Kidney glomerular epithelial cell (primary cell): ENCODE measurements around the gene DIPK1B.

Source experiments
- DNase-seq: peaks from one replicate; lab custom pipeline; 2025; lab: John Stamatoyannopoulos, UW

DIPK1B gene

DNA sequence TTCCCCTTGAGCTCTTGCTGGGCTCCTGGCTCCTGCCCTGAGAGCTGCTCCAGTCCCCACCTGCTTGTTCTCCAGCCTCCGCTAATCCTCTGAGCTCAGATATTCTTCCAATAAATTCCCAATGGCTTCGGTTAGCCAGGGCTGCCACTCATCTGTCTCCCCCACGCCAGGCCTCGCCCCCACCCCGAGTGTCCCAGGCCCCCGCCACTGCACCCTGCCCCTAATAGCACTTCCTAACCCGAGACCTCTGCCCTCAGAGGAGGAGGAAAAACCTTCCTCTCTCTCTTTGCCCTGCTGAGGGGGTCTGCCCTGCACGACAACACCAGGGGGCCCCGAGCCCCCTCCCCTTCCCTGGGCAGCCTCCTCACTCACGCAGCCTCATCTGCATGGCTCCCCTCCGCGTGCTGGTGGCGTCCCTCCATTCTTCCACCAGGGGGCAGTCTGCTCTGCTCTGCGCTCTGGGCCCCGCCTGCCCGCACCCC is 57.4 kb downstream of the DIPK1B start:
- DNase-seq: no peak

DNA sequence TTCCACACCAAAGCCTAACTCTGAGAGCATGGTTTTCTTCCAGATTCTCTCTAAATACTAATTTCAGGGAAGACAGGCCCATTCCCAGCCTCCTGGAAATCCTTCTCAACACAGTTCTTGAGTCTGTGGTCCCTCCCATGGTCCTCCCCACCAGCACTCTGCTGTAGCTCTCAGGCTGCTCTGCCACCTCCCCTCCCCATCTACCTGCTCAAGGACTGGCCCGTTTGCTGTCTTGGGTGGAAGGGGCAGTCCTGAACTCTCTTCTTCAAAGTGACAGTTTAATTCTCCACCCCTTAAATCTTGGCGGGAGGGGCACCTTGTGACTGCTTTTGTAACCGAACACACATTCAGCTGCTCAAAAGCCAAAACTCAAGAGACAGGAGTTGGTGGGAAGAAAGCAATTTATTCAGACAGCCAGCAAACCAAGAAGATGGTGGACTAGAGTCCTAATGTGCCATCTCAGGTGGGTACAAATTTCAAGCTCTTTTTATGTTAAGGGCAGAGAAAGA is 59.6 kb downstream of the DIPK1B start:
- DNase-seq: no peak

DNA sequence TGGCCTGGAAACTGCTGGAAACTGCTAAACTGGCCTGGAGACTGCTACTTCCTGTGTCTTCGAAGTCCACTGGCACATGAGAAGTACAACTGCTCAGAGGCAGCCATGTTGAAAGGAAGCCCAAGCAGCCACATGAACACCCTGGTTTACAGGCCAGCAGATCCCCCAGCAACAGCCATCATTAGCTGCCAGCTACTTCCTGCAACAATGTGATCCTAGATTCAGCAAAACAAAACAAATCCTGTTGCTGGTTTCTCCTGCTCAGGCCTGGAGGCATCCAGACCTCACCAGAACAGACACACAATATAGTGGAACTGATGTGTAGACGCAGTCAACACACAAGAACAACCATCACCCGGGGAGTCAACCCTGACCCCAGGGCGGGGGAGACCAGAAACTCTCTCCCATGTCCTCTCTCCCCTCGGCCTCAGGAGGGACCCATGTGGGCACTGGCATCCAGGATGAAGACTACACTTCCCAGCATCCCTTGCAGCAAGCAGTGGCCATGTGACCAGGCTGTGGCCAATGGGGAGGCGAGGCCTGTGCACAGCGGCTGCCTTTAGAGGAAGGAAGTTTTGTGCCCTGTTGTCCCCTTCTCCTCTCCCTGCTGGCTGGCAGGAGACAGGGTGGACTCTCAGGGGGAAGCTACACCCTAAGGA is 61.1 kb downstream of the DIPK1B start:
- no peak for DNase-seq
